GM19238 (cell line): ENCODE data around the gene BTBD3.

Experiments used
- DNase-seq: peaks from one replicate; pipeline ENCODE4 v3.0.0; 2011; ENCODE audit warnings: low spot score; ENCODE audit not compliant: insufficient read length

BTBD3 gene

DNA sequence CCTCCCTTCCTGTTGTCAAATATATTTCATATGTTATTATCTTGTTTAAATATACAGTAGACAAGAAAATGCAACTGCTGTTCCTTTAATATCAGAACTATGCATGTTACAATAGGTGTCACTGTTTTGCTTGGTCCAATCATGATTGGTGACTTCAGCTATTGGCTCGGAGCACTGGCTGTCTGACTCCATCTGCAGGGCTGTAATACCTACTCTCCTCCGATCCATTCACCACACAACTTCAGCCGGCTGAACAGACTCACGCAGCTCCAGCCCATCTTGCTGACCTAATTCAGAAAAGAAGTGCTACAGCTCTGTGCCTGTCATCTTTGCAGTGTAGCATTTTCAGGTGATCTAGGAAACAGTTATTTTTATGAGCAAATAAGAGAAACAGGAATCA, at the start of gene BTBD3:
TSS of gene BTBD3 (plus strand) at position 231 of the 400 bp plus-strand sequence. CDS start 383 bp downstream, outside the sequence.
- DNase-seq, result peak; percentile 22

DNA sequence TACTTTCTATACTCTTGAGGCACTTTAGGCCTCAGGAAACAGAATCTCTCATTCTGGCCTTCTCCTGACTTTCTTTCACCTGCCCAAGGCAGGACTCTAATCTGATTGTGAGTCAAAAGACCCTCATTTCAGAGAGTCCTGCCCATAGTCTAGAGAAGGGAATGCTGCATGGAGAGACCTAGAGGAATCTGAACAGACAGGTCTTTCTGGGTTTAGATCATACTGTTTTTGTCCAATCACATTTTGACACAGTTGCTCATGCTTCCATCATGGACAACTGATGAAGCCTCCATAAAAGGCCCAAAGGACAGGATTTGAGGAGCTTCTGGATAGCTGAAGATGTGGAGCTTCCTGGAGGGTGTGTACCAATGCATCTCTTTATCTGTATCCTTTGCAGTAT, 48.1 kb upstream of the BTBD3 start:
- no peak for DNase-seq

GRCh38 chr20:11870411-11870810, 47.3 kb upstream of the BTBD3 start:
- DNase-seq, result no peak

DNA sequence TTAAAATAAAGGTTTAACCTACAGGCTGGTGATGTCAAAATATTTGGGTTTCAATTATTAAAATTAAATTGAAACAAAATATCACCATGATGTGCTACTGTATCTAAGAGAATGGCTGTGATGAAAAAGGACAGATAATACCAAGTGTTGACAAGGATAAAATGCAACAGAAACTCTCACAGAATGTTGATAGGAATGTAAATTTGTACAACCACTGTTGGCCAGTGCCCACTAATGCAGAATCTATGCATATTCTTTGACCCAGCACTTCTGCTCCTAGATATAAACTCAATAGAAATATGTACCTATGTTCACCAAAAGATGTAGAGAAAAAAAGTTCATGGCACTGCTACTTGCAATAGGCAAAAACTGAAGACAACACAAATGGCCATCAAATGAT, 41.1 kb upstream of the BTBD3 start:
- no peak for DNase-seq

DNA sequence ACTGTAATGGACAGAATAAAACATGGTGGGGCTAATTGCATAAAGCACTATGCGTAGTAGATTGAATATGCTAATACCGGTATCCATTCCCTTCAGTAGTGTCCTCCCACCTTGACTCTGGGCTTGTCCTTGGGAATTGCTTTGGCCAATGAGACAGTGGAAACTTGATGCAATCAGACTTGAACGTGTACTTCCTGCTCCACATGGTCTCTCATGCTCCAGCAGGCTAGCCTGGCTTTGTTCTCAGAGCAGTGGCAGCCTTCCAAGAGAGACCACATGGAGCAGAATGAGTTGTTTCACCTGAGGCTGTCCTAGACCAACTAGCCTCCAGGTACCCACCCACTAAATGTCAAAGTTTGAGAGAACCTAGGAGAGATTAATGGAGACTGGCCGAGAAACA, 37.0 kb upstream of the BTBD3 start:
- no peak for DNase-seq

DNA sequence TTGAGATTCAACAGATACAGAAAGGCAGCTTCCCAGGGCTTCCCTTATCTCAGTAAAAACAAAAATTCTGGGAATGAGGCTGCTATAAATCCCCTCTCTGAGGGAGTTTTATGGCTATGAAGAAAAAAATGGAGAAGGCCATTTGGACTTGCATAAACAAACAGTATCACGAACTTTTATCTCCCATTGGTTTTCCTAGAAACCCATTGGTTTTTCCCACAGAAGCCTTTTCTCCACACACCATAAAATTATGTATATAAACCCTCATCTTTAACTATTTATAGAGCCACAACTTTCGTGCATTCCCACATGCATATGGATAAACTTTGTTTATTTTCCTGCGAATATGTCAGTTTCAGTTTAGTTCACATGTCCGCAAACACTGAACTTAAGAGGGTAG, 36.2 kb upstream of the BTBD3 start:
- no peak for DNase-seq

- DNase-seq, result no peak
These were observed 35.0 kb upstream of the BTBD3 start for GRCh38 chr20:11882651-11883050.

GRCh38 chr20:11888648-11889047, 29.0 kb upstream of the BTBD3 start:
- DNase-seq, result no peak

DNA sequence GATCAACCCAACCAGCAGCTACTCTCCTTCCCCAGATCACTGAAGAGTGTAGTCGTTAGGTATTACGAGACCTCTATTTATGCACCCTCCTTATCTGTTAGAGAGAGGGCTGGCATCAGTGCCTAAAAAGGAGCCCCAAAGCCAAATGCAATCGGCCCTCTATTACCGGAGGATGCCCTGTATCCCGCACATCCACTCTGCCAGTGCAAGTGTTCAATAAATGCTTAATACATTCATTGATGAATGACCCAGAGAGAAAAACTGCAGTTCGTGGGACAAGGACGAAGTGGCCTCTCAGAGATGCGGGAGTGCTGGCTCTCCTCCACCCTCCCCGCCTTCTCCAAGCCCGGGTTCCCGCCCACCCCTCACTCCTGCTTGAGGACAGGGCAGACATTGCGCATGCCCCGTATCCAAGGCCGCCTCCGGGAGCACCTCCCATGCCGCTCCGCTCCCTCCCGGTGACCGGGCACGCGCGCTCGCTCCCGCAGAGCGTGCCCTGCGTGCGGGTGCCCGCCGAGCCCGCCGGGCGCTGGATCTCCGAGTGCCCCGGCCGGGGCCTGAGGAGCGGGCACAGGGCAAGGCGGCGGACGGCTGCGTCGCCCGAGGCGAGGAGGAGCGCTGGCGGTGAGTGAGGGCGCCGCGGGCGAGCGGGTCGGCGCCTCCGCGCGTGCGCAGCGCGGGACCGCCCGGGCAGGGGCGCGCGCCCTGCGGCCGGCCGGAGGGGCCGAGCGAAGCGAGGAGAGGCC, 27.2 kb upstream of the BTBD3 start:
- DNase-seq, result peak; percentile 57

- peak; percentile 8 for DNase-seq
These were observed 26.5 kb upstream of the BTBD3 start for GRCh38 chr20:11891077-11891775.

- DNase-seq, result peak; percentile 30
These were observed 25.7 kb upstream of the BTBD3 start for GRCh38 chr20:11891776-11892545.

- DNase-seq, result no peak
These were observed 23.6 kb upstream of the BTBD3 start for GRCh38 chr20:11894062-11894461.

- DNase-seq, result no peak
These were observed 21.8 kb upstream of the BTBD3 start for GRCh38 chr20:11895861-11896387.

GRCh38 chr20:11901127-11901526, 16.6 kb upstream of the BTBD3 start:
- DNase-seq, result no peak

DNA sequence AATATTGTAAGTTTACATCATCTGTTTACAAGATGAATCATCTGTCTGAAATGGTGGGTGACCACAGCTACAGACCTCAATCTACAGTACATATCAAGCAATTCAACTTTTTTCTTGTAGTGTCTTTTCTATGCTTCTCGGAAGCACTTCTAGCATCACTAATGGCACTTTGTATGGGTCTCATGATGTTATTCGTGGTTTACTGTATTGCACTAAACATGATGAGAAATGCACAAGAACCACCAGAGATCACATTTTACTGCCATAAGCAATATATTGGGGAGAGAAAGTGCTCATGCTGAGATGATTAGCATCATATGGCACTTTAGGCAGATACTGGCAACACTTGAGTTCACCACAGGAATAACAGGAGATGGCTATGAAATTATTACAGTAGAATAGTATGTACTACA, 15.4 kb upstream of the BTBD3 start:
- DNase-seq, result no peak

DNA sequence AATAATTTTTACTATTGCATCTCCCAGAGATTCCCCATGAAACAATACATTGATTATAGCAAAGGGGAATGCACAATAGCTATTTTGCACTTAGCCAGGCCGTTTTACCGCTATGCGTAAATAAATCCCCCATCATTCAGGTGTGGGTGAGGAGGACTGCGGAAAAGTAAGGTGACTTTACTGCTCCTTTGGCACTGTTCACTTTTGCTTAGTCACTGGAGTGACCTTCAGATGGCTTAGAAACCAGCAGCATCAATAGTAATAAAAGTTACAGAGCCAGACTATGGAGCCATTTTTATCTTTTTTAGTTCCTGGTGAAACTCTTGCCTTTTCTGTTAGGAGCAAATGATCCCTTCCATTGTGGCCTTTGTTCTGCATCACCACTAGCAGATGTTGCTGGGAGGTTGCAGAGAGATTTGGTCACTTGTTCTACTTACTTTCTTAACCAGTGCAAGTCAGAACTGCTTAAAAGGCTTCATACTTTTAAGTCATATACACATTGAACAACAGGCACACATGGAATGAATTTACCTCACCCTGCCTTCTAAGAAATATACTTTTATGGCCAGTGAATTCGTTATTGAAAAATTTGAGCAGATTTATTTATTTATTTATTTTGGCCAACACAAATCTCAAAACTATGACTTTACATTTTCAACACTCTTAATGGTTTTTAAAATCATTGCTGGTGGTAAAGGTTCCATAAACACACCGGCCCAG, 12.1 kb upstream of the BTBD3 start:
- DNase-seq, result no peak

- DNase-seq, result no peak
These were observed 10.8 kb upstream of the BTBD3 start for GRCh38 chr20:11906626-11907480.

- no peak for DNase-seq
These were observed 10.1 kb upstream of the BTBD3 start for GRCh38 chr20:11907621-11908020.

GRCh38 chr20:11912013-11912658, 5.6 kb upstream of the BTBD3 start:
- no peak for DNase-seq
